HepG2 (cell line): ENCODE data around the gene ZSWIM8. TPM values are rescaled to one million over a fixed set of nuclear protein-coding genes. Genes with fewer than 3 reads are reported as not detected.

Experiments used
- DR1 ChIP-seq: sonication (generic); formaldehyde crosslinking; IDR thresholded peaks from 2 replicates; pipeline ENCODE4 v1.8.0; 2021; ENCODE audit warnings: mild to moderate bottlenecking, missing genetic modification reagents, inconsistent platforms
- HOXA3 ChIP-seq: sonication (generic); formaldehyde crosslinking; IDR thresholded peaks from 2 replicates; pipeline ENCODE4 v1.5.0; 2020; ENCODE audit warnings: missing genetic modification reagents
- IRF2 ChIP-seq: IDR thresholded peaks from 2 replicates; pipeline ENCODE4 v1.6.1; 2018; ENCODE audit warnings: missing genetic modification reagents, missing compliant biosample characterization
- RARA ChIP-seq: IDR thresholded peaks from 2 replicates; pipeline ENCODE4 v1.6.1; 2016; ENCODE audit warnings: missing genetic modification reagents, missing compliant biosample characterization
- ZNF329 ChIP-seq: sonication (generic); formaldehyde crosslinking; IDR thresholded peaks from 2 replicates; pipeline ENCODE4 v1.9.0; 2021; ENCODE audit warnings: low read depth, mild to moderate bottlenecking, missing genetic modification reagents
- ZNF383 ChIP-seq: sonication (generic); formaldehyde crosslinking; IDR thresholded peaks from 2 replicates; pipeline ENCODE4 v1.4.0; 2020; ENCODE audit warnings: missing genetic modification reagents, mild to moderate bottlenecking, borderline replicate concordance
- ZNF501 ChIP-seq: sonication (generic); formaldehyde crosslinking; IDR thresholded peaks from 2 replicates; pipeline ENCODE4 v1.5.1; 2020; ENCODE audit warnings: mild to moderate bottlenecking, moderate library complexity, missing genetic modification reagents
- polyA plus RNA-seq, 8 experiments: library from polyadenylated mRNA; depleted of rRNA in 3 of 8; stranded (reverse) in 7 of 8; unstranded in 1 of 8; fragments of >200 nt; fragmentation: Illumina TruSeq in 4 of 8; extraction: Trizol in 4 of 8; gene quantifications; 2 replicates each; pipeline versions ENCODE4 v1.2.1 to v1.2.3, GENCODE V29; 2011 to 2016; ENCODE audit warnings: low read depth in 4 of 8, missing spikeins in 1 of 8, mixed read lengths in 1 of 8; ENCODE audit not compliant: insufficient read depth in 1 of 8
- total RNA-seq, 5 experiments: library from RNA; depleted of rRNA; stranded (reverse); fragments of >200 nt; fragmentation: Illumina TruSeq; extraction: Trizol; gene quantifications; 2 replicates each; pipeline ENCODE4 v1.2.3, GENCODE V29; 2016; ENCODE audit warnings: low read depth in 1 of 5
- TF ChIP-seq, protein P1 (sequence below): sonication (generic); formaldehyde crosslinking; IDR thresholded peaks from 2 replicates; pipeline ENCODE4 v1.4.0; 2020; ENCODE audit warnings: mild to moderate bottlenecking, missing genetic modification reagents
- TF ChIP-seq, protein P2 (sequence below): sonication (generic); formaldehyde crosslinking; IDR thresholded peaks from 2 replicates; pipeline ENCODE4 v1.5.1; 2020; ENCODE audit warnings: missing genetic modification reagents, mild to moderate bottlenecking, borderline replicate concordance
- TF ChIP-seq, protein P3 (sequence below): sonication (generic); formaldehyde crosslinking; IDR thresholded peaks from 2 replicates; pipeline ENCODE4 v1.5.0; 2020; ENCODE audit warnings: missing genetic modification reagents
- TF ChIP-seq, protein P4 (sequence below), 2 experiments: sonication (generic) in 1 of 2; formaldehyde crosslinking in 1 of 2; IDR thresholded peaks; 2 replicates each; pipeline versions ENCODE4 v1.4.0 to v1.6.1; 2016 to 2020; ENCODE audit warnings: borderline replicate concordance in 1 of 2, low read depth in 1 of 2, mild to moderate bottlenecking in 1 of 2, missing genetic modification reagents in 1 of 2
- TF ChIP-seq, protein P5 (sequence below): sonication (generic); formaldehyde crosslinking; IDR thresholded peaks from 2 replicates; pipeline ENCODE4 v1.4.0; 2020; ENCODE audit warnings: missing genetic modification reagents
- TF ChIP-seq, protein P6 (sequence below): sonication (generic); formaldehyde crosslinking; IDR thresholded peaks from 2 replicates; pipeline ENCODE4 v1.4.0; 2020; ENCODE audit warnings: missing genetic modification reagents, borderline replicate concordance

The ZSWIM8 gene
- total and polyA plus RNA-seq, 2 of the 13 experiments (the other 11 are each of a cell fraction or from before 2014, with no cell fraction given) = 39.9 to 98.2 TPM

DNA sequence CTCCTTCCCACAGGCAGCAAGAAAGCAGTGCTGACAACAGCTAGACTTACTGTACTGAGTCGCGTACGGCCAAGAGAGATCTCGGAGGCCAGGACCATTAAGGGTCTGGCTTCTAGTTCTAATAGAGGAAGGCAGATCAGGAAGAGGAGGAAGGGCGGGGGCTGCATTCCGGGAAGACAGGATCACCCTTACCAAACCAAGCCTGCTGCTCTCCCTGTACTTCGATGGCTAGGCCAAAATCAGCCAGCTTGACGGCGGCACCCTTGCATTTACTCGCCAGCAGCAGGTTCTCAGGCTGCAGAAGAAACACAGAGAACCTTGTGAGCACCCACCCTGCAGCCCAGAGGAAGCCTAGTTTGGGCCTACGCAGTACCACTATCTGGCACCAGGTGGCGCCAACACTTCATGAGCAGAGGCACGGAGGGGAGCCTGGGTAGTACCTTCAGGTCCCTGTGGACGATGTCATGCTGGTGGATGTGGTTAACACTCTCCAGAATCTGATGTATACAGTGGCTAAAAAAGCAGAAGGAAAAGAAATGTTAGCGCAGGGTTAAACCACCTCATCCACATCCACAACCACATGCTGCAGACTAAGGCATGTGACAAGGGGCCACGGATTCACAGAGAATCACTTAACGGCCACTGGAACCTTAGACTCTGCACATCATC lies 63.5 kb downstream of the ZSWIM8 start (continued):
- TF ChIP-seq, protein P1, sequence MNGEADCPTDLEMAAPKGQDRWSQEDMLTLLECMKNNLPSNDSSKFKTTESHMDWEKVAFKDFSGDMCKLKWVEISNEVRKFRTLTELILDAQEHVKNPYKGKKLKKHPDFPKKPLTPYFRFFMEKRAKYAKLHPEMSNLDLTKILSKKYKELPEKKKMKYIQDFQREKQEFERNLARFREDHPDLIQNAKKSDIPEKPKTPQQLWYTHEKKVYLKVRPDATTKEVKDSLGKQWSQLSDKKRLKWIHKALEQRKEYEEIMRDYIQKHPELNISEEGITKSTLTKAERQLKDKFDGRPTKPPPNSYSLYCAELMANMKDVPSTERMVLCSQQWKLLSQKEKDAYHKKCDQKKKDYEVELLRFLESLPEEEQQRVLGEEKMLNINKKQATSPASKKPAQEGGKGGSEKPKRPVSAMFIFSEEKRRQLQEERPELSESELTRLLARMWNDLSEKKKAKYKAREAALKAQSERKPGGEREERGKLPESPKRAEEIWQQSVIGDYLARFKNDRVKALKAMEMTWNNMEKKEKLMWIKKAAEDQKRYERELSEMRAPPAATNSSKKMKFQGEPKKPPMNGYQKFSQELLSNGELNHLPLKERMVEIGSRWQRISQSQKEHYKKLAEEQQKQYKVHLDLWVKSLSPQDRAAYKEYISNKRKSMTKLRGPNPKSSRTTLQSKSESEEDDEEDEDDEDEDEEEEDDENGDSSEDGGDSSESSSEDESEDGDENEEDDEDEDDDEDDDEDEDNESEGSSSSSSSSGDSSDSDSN = peak; percentile 41; the same call in 1 of the 2 replicates
- TF ChIP-seq RARA (CRISPR knock-in tag) = 0 out of 2 replicates have a peak, but pooled peaks have one; percentile 5
- 0 out of 2 replicates have a peak, but pooled peaks have one; percentile 21 for TF ChIP-seq HOXA3 (CRISPR knock-in tag)
- no peak for TF ChIP-seq DR1 (CRISPR knock-in tag)
- 0 out of 2 replicates have a peak, but pooled peaks have one; percentile 14 for TF ChIP-seq IRF2 (CRISPR knock-in tag)
- TF ChIP-seq, protein P2, sequence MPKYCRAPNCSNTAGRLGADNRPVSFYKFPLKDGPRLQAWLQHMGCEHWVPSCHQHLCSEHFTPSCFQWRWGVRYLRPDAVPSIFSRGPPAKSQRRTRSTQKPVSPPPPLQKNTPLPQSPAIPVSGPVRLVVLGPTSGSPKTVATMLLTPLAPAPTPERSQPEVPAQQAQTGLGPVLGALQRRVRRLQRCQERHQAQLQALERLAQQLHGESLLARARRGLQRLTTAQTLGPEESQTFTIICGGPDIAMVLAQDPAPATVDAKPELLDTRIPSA (CRISPR knock-in tag) = no peak
- TF ChIP-seq, protein P3, sequence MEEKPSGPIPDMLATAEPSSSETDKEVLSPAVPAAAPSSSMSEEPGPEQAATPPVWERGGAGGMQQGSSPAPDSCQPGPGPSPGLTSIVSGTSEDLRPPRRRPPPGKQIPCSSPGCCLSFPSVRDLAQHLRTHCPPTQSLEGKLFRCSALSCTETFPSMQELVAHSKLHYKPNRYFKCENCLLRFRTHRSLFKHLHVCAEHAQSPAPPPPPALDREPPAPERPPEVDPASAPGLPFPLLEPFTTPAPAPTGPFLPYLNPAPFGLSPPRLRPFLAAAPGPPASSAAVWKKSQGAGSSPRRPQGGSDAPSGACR (CRISPR knock-in tag) = no peak
- TF ChIP-seq ZNF501 = peak; percentile 30; the same call in 1 of the 2 replicates
- no peak for TF ChIP-seq ZNF383 (CRISPR knock-in tag)
- TF ChIP-seq, protein P4, sequence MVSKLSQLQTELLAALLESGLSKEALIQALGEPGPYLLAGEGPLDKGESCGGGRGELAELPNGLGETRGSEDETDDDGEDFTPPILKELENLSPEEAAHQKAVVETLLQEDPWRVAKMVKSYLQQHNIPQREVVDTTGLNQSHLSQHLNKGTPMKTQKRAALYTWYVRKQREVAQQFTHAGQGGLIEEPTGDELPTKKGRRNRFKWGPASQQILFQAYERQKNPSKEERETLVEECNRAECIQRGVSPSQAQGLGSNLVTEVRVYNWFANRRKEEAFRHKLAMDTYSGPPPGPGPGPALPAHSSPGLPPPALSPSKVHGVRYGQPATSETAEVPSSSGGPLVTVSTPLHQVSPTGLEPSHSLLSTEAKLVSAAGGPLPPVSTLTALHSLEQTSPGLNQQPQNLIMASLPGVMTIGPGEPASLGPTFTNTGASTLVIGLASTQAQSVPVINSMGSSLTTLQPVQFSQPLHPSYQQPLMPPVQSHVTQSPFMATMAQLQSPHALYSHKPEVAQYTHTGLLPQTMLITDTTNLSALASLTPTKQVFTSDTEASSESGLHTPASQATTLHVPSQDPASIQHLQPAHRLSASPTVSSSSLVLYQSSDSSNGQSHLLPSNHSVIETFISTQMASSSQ (IDR thresholded peaks at IDR 0.05; ENCODE audit: low read depth) = no peak
- TF ChIP-seq, protein P4 (CRISPR knock-in tag; IDR thresholded peaks at IDR 0.05; ENCODE audit: borderline replicate concordance) = no peak
- TF ChIP-seq, protein P5, sequence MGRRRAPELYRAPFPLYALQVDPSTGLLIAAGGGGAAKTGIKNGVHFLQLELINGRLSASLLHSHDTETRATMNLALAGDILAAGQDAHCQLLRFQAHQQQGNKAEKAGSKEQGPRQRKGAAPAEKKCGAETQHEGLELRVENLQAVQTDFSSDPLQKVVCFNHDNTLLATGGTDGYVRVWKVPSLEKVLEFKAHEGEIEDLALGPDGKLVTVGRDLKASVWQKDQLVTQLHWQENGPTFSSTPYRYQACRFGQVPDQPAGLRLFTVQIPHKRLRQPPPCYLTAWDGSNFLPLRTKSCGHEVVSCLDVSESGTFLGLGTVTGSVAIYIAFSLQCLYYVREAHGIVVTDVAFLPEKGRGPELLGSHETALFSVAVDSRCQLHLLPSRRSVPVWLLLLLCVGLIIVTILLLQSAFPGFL = no peak
- peak; percentile 94 for TF ChIP-seq ZNF329 (CRISPR knock-in tag)
- TF ChIP-seq, protein P6, sequence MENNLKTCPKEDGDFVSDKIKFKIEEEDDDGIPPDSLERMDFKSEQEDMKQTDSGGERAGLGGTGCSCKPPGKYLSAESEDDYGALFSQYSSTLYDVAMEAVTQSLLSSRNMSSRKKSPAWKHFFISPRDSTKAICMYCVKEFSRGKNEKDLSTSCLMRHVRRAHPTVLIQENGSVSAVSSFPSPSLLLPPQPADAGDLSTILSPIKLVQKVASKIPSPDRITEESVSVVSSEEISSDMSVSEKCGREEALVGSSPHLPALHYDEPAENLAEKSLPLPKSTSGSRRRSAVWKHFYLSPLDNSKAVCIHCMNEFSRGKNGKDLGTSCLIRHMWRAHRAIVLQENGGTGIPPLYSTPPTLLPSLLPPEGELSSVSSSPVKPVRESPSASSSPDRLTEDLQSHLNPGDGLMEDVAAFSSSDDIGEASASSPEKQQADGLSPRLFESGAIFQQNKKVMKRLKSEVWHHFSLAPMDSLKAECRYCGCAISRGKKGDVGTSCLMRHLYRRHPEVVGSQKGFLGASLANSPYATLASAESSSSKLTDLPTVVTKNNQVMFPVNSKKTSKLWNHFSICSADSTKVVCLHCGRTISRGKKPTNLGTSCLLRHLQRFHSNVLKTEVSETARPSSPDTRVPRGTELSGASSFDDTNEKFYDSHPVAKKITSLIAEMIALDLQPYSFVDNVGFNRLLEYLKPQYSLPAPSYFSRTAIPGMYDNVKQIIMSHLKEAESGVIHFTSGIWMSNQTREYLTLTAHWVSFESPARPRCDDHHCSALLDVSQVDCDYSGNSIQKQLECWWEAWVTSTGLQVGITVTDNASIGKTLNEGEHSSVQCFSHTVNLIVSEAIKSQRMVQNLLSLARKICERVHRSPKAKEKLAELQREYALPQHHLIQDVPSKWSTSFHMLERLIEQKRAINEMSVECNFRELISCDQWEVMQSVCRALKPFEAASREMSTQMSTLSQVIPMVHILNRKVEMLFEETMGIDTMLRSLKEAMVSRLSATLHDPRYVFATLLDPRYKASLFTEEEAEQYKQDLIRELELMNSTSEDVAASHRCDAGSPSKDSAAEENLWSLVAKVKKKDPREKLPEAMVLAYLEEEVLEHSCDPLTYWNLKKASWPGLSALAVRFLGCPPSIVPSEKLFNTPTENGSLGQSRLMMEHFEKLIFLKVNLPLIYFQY (CRISPR knock-in tag) = 0 out of 2 replicates have a peak, but pooled peaks have one; percentile 23
